ENCODE data around the gene PHPT1. TPM values are rescaled to one million over a fixed set of nuclear protein-coding genes. Genes with fewer than 3 reads are reported as not detected.
A peak's percentile ranks its signal among the peaks of the same experiment; 100 is the strongest.

The PHPT1 gene
- total RNA-seq, 1 experiment from 2014 or later, result 94.7 TPM

DNA sequence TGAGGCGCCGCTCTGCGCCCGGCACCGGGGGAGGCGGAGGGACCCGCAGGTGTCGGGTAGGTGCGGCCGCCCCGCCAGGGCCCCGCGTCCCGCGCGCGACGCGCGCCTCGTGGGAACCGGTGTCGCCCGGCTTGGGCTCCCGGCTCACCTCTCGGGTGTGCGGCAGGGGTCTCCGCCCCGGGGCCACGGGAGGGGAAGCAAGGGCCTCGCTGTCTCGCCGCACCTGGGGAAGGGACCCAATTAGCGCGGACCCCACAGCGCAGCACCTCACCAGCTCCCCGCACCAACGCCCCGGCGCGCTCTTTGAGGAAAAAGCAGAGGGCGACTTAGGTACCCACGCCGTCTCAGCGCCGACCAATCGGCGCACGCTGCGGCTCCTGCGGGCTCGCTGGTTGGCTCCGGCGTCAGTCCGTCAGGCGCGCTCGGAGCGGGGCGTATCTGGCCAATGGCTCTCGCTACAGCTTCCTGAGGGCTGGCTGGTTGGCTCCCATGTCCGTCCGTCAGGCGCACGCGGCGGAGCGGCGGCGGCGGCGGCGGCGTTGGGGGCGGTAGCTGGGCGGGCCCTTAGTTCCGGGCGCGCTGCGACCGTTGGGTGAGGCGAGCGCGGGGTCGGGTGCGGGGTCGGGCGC is 36.9 kb downstream of the PHPT1 start, which contains the start of gene TRAF2:
Gene TRAF2 (plus strand): TSS at position 567 of the 629 bp plus-strand sequence. CDS start 12,225 bp downstream, outside the sequence.
- Histone ChIP-seq H3K27me3 (replicated peaks; ENCODE audit: insufficient read depth, low read depth, low read length, poor library complexity) (no peaks in the 10 kb centered on the region), H3K9me3 (ENCODE audit: low read depth, low read length, poor library complexity, severe bottlenecking) (no peaks in the 10 kb centered on the region), H3K4me1 (ENCODE audit: insufficient read depth, low read length, poor library complexity, severe bottlenecking) (no peaks in the 10 kb centered on the region), H3K27ac (ENCODE audit: low read depth, low read length, poor library complexity, severe bottlenecking) (peak within 1 kb of the TSS; percentile 91), H3K36me3 (ENCODE audit: insufficient read depth, low read length, poor library complexity, severe bottlenecking) (no peaks in the 10 kb centered on the region), H3K4me3 (ENCODE audit: low read depth, low read length, poor library complexity, severe bottlenecking) (peak within 1 kb of the TSS; percentile 89)
- POLR2A ChIA-PET (ENCODE audit: low non-redundant PET), result interaction anchor here (0.7 kb wide), 2 partner anchors 15 to 110 kb away, joined by 3 to 7 read pairs; no protein-coding TSS in a partner anchor
- intact Hi-C loops (cut with micrococcal nuclease; ENCODE audit: unreplicated experiment), result no loop called here
- TF ChIP-seq, protein P1, sequence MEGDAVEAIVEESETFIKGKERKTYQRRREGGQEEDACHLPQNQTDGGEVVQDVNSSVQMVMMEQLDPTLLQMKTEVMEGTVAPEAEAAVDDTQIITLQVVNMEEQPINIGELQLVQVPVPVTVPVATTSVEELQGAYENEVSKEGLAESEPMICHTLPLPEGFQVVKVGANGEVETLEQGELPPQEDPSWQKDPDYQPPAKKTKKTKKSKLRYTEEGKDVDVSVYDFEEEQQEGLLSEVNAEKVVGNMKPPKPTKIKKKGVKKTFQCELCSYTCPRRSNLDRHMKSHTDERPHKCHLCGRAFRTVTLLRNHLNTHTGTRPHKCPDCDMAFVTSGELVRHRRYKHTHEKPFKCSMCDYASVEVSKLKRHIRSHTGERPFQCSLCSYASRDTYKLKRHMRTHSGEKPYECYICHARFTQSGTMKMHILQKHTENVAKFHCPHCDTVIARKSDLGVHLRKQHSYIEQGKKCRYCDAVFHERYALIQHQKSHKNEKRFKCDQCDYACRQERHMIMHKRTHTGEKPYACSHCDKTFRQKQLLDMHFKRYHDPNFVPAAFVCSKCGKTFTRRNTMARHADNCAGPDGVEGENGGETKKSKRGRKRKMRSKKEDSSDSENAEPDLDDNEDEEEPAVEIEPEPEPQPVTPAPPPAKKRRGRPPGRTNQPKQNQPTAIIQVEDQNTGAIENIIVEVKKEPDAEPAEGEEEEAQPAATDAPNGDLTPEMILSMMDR (conservative IDR thresholded peaks at IDR 0.05; ENCODE audit: low read depth, low read length), result no peak
- TF ChIP-seq EZH2 (IDR thresholded peaks at IDR 0.05; ENCODE audit: borderline replicate concordance, low read depth, low read length, poor library complexity, severe bottlenecking), result no peak
- BruUV-seq (replicated peaks), result no TSS peak
- peak; percentile 99 for DNase-seq (ENCODE audit: low spot score)
- CTCF ChIA-PET, result interaction anchor here (0.6 to 1.2 kb wide), 3 partner anchors 20 to 143 kb away, joined by 3 to 4 read pairs (median 4); partner anchors contain the start of gene EDF1

DNA sequence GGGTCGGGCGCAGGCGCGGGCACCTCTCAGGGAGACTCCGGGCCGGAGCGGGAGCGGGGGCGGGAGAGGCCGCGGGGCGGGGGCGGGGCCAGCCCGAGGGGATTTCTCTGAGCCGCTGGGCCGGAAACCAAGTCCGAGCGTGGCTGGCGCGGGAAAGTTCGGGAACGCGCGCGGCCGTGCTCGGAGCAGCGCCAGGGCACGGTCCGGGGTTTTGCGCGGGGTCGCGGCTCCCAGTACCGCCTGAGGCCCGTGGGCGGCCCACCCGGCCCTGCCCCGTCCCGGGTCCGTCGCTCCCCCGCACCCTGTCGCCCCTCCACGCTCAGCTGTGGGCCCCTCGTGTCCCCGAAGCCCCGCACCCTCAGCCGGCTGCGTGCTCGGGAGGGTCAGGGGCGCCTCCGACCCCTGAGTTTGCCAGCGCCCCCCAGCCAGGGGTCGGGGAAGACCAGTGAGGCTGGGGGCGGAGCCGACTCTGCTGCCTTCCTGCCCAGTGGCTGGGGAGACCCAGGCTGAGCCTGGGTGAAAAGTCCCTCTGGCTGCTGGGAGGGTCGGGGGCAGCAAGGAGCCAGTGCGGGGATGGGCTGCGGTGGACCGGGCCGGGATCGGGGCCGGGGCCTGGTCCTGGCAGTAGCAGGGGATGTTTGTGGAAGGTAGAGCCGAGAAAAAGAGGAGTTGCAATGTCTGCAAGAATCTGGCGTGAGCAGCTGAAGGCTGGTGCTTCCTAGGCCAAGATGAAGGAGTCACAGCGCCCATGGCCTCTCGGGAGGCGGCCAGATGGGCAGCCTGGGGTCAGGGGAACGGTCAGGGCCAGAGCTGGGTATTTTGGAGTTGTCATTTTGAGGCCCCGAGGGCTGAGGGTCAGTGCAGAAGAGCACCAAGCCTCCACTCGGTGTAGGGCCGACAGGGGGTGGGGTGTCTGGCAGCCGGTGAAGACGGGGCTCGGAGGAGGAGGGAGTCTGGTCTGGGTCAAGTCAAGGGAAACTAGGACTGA is 37.7 kb downstream of the PHPT1 start:
- ChIA-PET POLR2A (ENCODE audit: low non-redundant PET) (interaction anchor here (0.7 kb wide), 1 partner anchor 109 kb away, joined by 7 read pairs; no protein-coding TSS in a partner anchor), CTCF (interaction anchor here (0.6 to 1.2 kb wide), 2 partner anchors 28 to 143 kb away, joined by 4 read pairs; no protein-coding TSS in a partner anchor)
- Histone ChIP-seq H3K4me3 (ENCODE audit: low read depth, low read length, poor library complexity, severe bottlenecking) (peak overlapping the region; percentile 89), H3K9me3 (ENCODE audit: low read depth, low read length, poor library complexity, severe bottlenecking) (no peaks in the 10 kb centered on the region), H3K4me1 (ENCODE audit: insufficient read depth, low read length, poor library complexity, severe bottlenecking) (no peaks in the 10 kb centered on the region), H3K27me3 (replicated peaks; ENCODE audit: insufficient read depth, low read depth, low read length, poor library complexity) (no peaks in the 10 kb centered on the region), H3K36me3 (ENCODE audit: insufficient read depth, low read length, poor library complexity, severe bottlenecking) (no peaks in the 10 kb centered on the region), H3K27ac (ENCODE audit: low read depth, low read length, poor library complexity, severe bottlenecking) (peak overlapping the region; percentile 91)
- no TSS peak for BruUV-seq (replicated peaks)
- intact Hi-C loops (cut with micrococcal nuclease; ENCODE audit: unreplicated experiment), result no loop called here
- TF ChIP-seq, protein P1 (conservative IDR thresholded peaks at IDR 0.05; ENCODE audit: low read depth, low read length), result no peak
- no peak for TF ChIP-seq EZH2 (IDR thresholded peaks at IDR 0.05; ENCODE audit: borderline replicate concordance, low read depth, low read length, poor library complexity, severe bottlenecking)
- peak; percentile 29 for DNase-seq (ENCODE audit: low spot score)

DNA sequence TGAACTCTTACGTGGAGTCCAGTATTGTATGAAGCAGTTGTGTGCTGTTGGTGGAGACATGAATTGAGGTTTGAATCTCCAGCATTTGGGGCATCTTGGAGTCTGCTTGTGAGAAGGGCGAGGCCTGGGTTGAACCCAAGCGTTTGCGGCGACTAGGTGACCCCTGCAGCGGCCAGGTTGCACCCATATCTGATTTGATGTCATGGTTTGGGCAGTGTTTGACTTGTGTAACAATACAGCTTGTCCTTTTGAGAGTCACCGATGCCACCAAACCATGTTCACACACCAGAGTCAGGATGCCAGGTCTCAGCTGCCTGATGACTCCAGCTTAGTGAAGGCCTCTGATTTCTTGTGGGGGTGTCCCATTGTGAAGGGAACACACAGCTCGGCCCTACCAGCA is 39.2 kb downstream of the PHPT1 start:
- H3K27ac ChIP-seq (ENCODE audit: low read depth, low read length, poor library complexity, severe bottlenecking), result no peak overlapping the region
- intact Hi-C loops (cut with micrococcal nuclease; ENCODE audit: unreplicated experiment), result no loop called here
- CTCF ChIA-PET, result no interaction called here

More for the DNA sequence above, 39.2 kb downstream of the PHPT1 start:
- Histone ChIP-seq H3K9me3 (ENCODE audit: low read depth, low read length, poor library complexity, severe bottlenecking) (no peaks in the 10 kb centered on the region), H3K4me3 (ENCODE audit: low read depth, low read length, poor library complexity, severe bottlenecking) (no peak overlapping the region), H3K27me3 (replicated peaks; ENCODE audit: insufficient read depth, low read depth, low read length, poor library complexity) (no peaks in the 10 kb centered on the region), H3K4me1 (ENCODE audit: insufficient read depth, low read length, poor library complexity, severe bottlenecking) (no peaks in the 10 kb centered on the region), H3K36me3 (ENCODE audit: insufficient read depth, low read length, poor library complexity, severe bottlenecking) (no peaks in the 10 kb centered on the region)
- TF ChIP-seq EZH2 (IDR thresholded peaks at IDR 0.05; ENCODE audit: borderline replicate concordance, low read depth, low read length, poor library complexity, severe bottlenecking), result no peak
- TF ChIP-seq, protein P1 (conservative IDR thresholded peaks at IDR 0.05; ENCODE audit: low read depth, low read length), result no peak
- DNase-seq (ENCODE audit: low spot score), result no peak
- POLR2A ChIA-PET (ENCODE audit: low non-redundant PET), result no interaction called here
- BruUV-seq (replicated peaks), result no TSS peak
